HL-60 (cell line): ENCODE results near the gene TP53BP1.
A peak's percentile ranks its signal among the peaks of the same experiment; 100 is the strongest.

Experiments
- DNase-seq, 2 experiments: peaks; one replicate each; pipeline ENCODE4 v3.0.0-alpha.2; 2010 to 2020; ENCODE audit warnings: low read depth in 1 of 2, low spot score in 1 of 2
- H3K27ac ChIP-seq: fragments of 250-450 bp; sonication (Bioruptor Pico); replicated peaks from 2 replicates; pipeline ENCODE4 v1.5.1; 2020; ENCODE audit warnings: mild to moderate bottlenecking, moderate library complexity
- H3K27me3 ChIP-seq: fragments of 250-450 bp; sonication (Bioruptor Pico); 2 replicates; pipeline ENCODE4 v1.5.1; 2021; ENCODE audit warnings: mild to moderate bottlenecking, moderate library complexity; ENCODE audit not compliant: insufficient read depth, poor library complexity, severe bottlenecking
- H3K4me3 ChIP-seq: replicated peaks from 2 replicates; pipeline ENCODE4 v1.5.1; 2011; ENCODE audit warnings: mild to moderate bottlenecking, control low read depth, low read length; ENCODE audit not compliant: insufficient read depth
- GABPA ChIP-seq: IDR thresholded peaks from 2 replicates; pipeline ENCODE4 v1.6.1; 2012; ENCODE audit warnings: low read depth
- POLR2AphosphoS5 ChIP-seq: IDR thresholded peaks from 2 replicates; pipeline ENCODE4 v1.6.1; 2012; ENCODE audit warnings: low read depth
- SPI1 ChIP-seq: IDR thresholded peaks from 2 replicates; pipeline ENCODE4 v1.6.1; 2012; ENCODE audit warnings: low read depth, mild to moderate bottlenecking, borderline replicate concordance
- long read RNA-seq: library from polyadenylated mRNA; unstranded; transcript quantifications from one replicate; pipeline ENCODE4 v2.0.0, GENCODE V29; 2020
- TF ChIP-seq, protein P1 (sequence below): IDR thresholded peaks from one replicate; pipeline ENCODE4 v1.5.1; 2011; ENCODE audit warnings: low read length, control low read depth, inconsistent platforms; ENCODE audit not compliant: insufficient read depth
- TF ChIP-seq, protein P2 (sequence below): IDR thresholded peaks from 2 replicates; pipeline ENCODE4 v1.6.1; 2012; ENCODE audit warnings: low read depth; ENCODE audit not compliant: insufficient replicate concordance

The TP53BP1 gene, protein sequence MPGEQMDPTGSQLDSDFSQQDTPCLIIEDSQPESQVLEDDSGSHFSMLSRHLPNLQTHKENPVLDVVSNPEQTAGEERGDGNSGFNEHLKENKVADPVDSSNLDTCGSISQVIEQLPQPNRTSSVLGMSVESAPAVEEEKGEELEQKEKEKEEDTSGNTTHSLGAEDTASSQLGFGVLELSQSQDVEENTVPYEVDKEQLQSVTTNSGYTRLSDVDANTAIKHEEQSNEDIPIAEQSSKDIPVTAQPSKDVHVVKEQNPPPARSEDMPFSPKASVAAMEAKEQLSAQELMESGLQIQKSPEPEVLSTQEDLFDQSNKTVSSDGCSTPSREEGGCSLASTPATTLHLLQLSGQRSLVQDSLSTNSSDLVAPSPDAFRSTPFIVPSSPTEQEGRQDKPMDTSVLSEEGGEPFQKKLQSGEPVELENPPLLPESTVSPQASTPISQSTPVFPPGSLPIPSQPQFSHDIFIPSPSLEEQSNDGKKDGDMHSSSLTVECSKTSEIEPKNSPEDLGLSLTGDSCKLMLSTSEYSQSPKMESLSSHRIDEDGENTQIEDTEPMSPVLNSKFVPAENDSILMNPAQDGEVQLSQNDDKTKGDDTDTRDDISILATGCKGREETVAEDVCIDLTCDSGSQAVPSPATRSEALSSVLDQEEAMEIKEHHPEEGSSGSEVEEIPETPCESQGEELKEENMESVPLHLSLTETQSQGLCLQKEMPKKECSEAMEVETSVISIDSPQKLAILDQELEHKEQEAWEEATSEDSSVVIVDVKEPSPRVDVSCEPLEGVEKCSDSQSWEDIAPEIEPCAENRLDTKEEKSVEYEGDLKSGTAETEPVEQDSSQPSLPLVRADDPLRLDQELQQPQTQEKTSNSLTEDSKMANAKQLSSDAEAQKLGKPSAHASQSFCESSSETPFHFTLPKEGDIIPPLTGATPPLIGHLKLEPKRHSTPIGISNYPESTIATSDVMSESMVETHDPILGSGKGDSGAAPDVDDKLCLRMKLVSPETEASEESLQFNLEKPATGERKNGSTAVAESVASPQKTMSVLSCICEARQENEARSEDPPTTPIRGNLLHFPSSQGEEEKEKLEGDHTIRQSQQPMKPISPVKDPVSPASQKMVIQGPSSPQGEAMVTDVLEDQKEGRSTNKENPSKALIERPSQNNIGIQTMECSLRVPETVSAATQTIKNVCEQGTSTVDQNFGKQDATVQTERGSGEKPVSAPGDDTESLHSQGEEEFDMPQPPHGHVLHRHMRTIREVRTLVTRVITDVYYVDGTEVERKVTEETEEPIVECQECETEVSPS (N-terminal part only)
- long read RNA-seq, full-length matches to known transcripts: 2 of 39 reads
- long read RNA-seq, partial matches to known transcripts: 22 of 39 reads
- long read RNA-seq, other reads (novel, unspliced or antisense): 15 of 39 reads

DNA sequence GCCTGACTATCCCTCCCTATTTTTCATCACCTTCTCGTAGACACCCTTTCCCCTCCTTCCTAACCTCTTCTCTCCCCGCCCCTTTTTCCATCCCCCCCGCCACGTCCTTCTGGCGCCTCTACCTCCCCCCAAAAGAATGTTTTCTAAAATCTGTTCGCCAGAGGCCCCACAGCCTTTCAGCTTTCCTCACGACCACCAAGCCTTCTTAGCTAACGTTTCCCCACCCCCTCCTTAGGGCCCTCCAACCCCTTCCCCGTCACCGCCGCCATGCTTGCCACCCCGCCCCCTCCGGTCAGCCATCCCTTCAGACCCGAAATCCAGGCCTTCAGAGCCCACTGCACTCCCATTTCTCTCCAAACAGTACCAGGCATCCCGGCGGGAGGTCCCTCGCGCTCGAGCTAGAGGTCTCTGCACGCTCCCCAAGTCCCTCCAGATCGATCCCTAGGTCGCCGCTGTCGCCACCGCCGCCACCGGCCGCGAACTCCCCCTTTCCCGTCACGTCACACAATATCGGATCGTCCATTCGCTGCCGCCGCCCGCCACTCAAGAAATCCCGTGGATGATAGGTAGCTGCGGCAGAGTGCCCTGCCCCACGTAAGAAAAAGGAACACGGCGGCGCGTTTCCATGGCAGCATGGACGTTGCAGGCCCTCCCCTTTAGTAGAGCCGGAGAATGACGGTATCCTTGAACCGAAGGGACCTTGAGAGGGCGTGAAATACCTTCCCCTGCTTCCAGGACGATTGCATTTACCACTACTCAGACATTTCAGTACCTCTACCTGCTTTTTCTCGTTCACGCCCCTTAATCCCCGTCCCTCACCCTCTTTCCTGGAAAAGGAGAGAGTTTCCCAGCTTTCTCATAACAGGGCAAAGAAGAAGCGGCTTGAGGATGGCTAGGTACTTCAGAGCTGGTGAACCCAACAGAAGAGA, at the start of gene TP53BP1:
TSS of gene TP53BP1 (minus strand) at position 484 of the 929 bp plus-strand sequence. CDS start at position 371, 113 bp downstream.
- H3K27ac ChIP-seq: peak within 1 kb of the TSS; percentile 53

DNA sequence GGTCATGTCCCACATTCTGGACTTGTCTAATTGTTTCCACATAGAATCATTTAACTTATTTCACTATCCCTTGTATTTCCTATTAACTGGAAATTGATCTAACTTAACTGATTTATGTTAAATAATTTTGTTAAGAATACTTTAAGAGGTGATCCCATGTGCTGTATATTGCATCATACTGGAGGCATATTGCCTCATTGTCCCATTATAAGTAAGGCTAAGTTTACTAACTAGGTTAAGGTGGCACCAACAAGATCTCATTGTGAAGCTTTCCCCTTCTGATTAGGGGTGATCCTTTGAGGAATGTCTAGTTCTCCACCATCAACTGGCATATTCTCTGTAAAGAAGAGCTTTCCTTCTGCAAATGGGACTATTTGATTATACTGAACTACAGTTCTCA, 48.8 kb upstream of the TP53BP1 start:
- Histone ChIP-seq H3K27me3 (no peaks in the 10 kb centered on the region), H3K4me3 (no peak overlapping the region), H3K27ac (no peak overlapping the region)
- DNase-seq: peak in 1 of 2 experiments; percentile 8
- TF ChIP-seq GABPA (no peak), POLR2AphosphoS5 (no peak), SPI1 (no peak)
- TF ChIP-seq, protein P1, sequence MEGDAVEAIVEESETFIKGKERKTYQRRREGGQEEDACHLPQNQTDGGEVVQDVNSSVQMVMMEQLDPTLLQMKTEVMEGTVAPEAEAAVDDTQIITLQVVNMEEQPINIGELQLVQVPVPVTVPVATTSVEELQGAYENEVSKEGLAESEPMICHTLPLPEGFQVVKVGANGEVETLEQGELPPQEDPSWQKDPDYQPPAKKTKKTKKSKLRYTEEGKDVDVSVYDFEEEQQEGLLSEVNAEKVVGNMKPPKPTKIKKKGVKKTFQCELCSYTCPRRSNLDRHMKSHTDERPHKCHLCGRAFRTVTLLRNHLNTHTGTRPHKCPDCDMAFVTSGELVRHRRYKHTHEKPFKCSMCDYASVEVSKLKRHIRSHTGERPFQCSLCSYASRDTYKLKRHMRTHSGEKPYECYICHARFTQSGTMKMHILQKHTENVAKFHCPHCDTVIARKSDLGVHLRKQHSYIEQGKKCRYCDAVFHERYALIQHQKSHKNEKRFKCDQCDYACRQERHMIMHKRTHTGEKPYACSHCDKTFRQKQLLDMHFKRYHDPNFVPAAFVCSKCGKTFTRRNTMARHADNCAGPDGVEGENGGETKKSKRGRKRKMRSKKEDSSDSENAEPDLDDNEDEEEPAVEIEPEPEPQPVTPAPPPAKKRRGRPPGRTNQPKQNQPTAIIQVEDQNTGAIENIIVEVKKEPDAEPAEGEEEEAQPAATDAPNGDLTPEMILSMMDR: no peak
- TF ChIP-seq, protein P2, sequence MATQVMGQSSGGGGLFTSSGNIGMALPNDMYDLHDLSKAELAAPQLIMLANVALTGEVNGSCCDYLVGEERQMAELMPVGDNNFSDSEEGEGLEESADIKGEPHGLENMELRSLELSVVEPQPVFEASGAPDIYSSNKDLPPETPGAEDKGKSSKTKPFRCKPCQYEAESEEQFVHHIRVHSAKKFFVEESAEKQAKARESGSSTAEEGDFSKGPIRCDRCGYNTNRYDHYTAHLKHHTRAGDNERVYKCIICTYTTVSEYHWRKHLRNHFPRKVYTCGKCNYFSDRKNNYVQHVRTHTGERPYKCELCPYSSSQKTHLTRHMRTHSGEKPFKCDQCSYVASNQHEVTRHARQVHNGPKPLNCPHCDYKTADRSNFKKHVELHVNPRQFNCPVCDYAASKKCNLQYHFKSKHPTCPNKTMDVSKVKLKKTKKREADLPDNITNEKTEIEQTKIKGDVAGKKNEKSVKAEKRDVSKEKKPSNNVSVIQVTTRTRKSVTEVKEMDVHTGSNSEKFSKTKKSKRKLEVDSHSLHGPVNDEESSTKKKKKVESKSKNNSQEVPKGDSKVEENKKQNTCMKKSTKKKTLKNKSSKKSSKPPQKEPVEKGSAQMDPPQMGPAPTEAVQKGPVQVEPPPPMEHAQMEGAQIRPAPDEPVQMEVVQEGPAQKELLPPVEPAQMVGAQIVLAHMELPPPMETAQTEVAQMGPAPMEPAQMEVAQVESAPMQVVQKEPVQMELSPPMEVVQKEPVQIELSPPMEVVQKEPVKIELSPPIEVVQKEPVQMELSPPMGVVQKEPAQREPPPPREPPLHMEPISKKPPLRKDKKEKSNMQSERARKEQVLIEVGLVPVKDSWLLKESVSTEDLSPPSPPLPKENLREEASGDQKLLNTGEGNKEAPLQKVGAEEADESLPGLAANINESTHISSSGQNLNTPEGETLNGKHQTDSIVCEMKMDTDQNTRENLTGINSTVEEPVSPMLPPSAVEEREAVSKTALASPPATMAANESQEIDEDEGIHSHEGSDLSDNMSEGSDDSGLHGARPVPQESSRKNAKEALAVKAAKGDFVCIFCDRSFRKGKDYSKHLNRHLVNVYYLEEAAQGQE: no peak

More for the DNA sequence above, at the start of gene TP53BP1:
- Histone ChIP-seq H3K4me3 (peak within 1 kb of the TSS; percentile 100), H3K27me3 (no peaks in the 10 kb centered on the region)
- TF ChIP-seq SPI1 (peak; percentile 71; the same call in 1 of the 2 replicates), POLR2AphosphoS5 (no peak)
- TF ChIP-seq, protein P1: no peak
- DNase-seq: peak; percentile 82 to 97

DNA sequence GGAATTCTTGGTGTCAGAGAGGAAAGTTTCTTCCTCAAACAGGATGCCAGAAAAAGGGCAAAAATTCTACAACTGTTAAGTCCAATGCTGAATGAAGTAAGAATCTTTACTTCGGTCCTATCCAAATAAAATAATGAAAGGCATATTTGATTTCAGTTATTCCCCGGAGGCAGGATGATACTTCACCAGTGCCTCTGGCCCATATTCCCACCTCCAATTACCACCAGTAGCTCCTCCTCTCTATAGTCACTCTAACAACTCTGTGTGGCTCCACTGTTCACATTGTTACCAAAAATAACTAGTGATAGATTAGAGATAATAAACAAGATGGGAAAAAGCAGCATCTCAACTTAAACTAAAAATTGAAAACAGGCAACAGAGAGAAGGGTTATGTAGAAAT, 45.1 kb upstream of the TP53BP1 start:
- Histone ChIP-seq H3K27me3 (no peaks in the 10 kb centered on the region), H3K27ac (no peak overlapping the region), H3K4me3 (no peak overlapping the region)
- no peak for DNase-seq
- TF ChIP-seq POLR2AphosphoS5 (no peak), SPI1 (no peak), GABPA (no peak)
- TF ChIP-seq, protein P1: no peak
- TF ChIP-seq, protein P2: no peak
